GM12878 (cell line): ENCODE measurements around the gene SLC35E2B. TPM values are rescaled to one million over a fixed set of nuclear protein-coding genes. Genes with fewer than 3 reads are reported as not detected.
"Not testable (repeated sequence)": the region's sequence is repeated elsewhere in the genome, so short reads cannot be mapped to it uniquely, and the experiment has no call there.

ENCODE experiments used
- ATAC-seq: fragments of 200-7000 bp; cut with Tn5 transposase; 3 replicates; pipeline ENCODE4 v1.9.1; 2020; ENCODE audit warnings: mild to moderate bottlenecking, moderate library complexity
- BruUV-seq: library from RNA; stranded (reverse); fragments of 400-500 nt; replicated peaks from 2 replicates; lab custom pipeline; 2021; lab: Mats Ljungman, UMichigan
- CTCF ChIA-PET: fragments of 300-600 bp; sonication (Branson Sonifier 250); formaldehyde crosslinking; extraction: SDS; loops from one replicate; lab custom pipeline; 2021; ENCODE audit warnings: inconsistent platforms; lab: Yijun Ruan, JAX
- POLR2A ChIA-PET: fragments of 350-600 bp; formaldehyde crosslinking; extraction: SDS; loops from one replicate; lab custom pipeline; 2021; ENCODE audit warnings: inconsistent platforms; lab: Charles Lee
- RAD21 ChIA-PET: fragments of 300-600 bp; sonication (Branson Sonifier 250); formaldehyde crosslinking; loops from one replicate; lab custom pipeline; 2023; ENCODE audit warnings: antibody characterized with exemption; ENCODE audit not compliant: unreplicated experiment; lab: Charles Lee
- SMC1A ChIA-PET: fragments of 300-600 bp; sonication (Branson Sonifier 250); formaldehyde crosslinking; loops from one replicate; lab custom pipeline; 2023; ENCODE audit not compliant: unreplicated experiment, uncharacterized antibody; lab: Charles Lee
- DNase-seq: peaks from one replicate; pipeline ENCODE4 v3.0.0-alpha.2; 2011; ENCODE audit warnings: low read depth, low spot score
- FAIRE-seq: peaks from 3 replicates; lab custom pipeline; 2011; peaks lifted over from hg19 to GRCh38; lab: Jason Lieb, UNC
- H2AFZ ChIP-seq: 2 replicates; pipeline ENCODE4 v1.6.0; 2011; ENCODE audit warnings: low read depth, low read length, control low read depth; ENCODE audit not compliant: control insufficient read depth
- H3K27ac ChIP-seq: 2 replicates; pipeline ENCODE4 v1.5.1; 2011; ENCODE audit warnings: control low read depth; ENCODE audit not compliant: control insufficient read depth, insufficient read depth
- H3K27me3 ChIP-seq, 2 experiments: replicated peaks in 1 of 2; 2 replicates each; pipeline versions ENCODE4 v1.6.0 to v1.6.1; 2011; ENCODE audit warnings: low read length in 1 of 2; ENCODE audit not compliant: control insufficient read depth in 2 of 2, insufficient read depth in 2 of 2
- H3K36me3 ChIP-seq, 2 experiments: 2 replicates each; pipeline ENCODE4 v1.5.1; 2011; ENCODE audit warnings: low read length in 1 of 2; ENCODE audit not compliant: control insufficient read depth in 2 of 2, insufficient read depth in 2 of 2
- H3K4me1 ChIP-seq: 2 replicates; pipeline ENCODE4 v1.6.1; 2011; ENCODE audit warnings: mild to moderate bottlenecking, low read length, moderate library complexity, mixed read lengths; ENCODE audit not compliant: control insufficient read depth, insufficient read depth
- H3K4me2 ChIP-seq: 2 replicates; pipeline ENCODE4 v1.6.0; 2011; ENCODE audit warnings: control low read depth; ENCODE audit not compliant: control insufficient read depth, insufficient read depth
- H3K4me3 ChIP-seq: fragments of 200-600 bp; sonication (generic); 2 replicates; pipeline ENCODE4 v1.5.1; 2016
- H3K79me2 ChIP-seq: 2 replicates; pipeline ENCODE4 v1.6.0; 2011; ENCODE audit warnings: low read length; ENCODE audit not compliant: control insufficient read depth, insufficient read depth
- H3K9ac ChIP-seq: 2 replicates; pipeline ENCODE4 v1.8.0; 2011; ENCODE audit warnings: low read length, control low read depth, mixed read lengths; ENCODE audit not compliant: control insufficient read depth, insufficient read depth
- H3K9me3 ChIP-seq: replicated peaks from 3 replicates; pipeline ENCODE4 v1.5.1; 2011; ENCODE audit warnings: mild to moderate bottlenecking, low read length; ENCODE audit not compliant: control insufficient read depth, insufficient read depth
- H4K20me1 ChIP-seq: 2 replicates; pipeline ENCODE4 v1.6.0; 2011; ENCODE audit not compliant: control insufficient read depth, insufficient read depth
- WGBS: methylation state at CpG from one replicate; pipeline ENCODE4 v1.1.6; 2016; ENCODE audit warnings: low lambda C conversion rate; ENCODE audit not compliant: insufficient replicate concordance, insufficient coverage; ENCODE audit errors: missing lambda C conversion rate; 5-methylcytosine and 5-hydroxymethylcytosine counted together
- in situ Hi-C: fragments of 300-500 bp; cut with MboI; formaldehyde crosslinking; loops from 9 replicates; pipeline ENCODE4 v1.14.3; 2018; ENCODE audit warnings: mixed read lengths
- intact Hi-C: fragments of 100-400 bp; cut with micrococcal nuclease; formaldehyde crosslinking; loops from one replicate; pipeline ENCODE4 v1.14.2; 2022; ENCODE audit not compliant: unreplicated experiment
- polyA plus RNA-seq, 11 experiments: library from polyadenylated mRNA; depleted of rRNA in 4 of 11; unstranded in 6 of 11; stranded (reverse) in 5 of 11; fragments of >200 nt; fragmentation: Nextera tagmentation in 4 of 11; fragmentation: Illumina TruSeq in 1 of 11; extraction: Ambion mirVana in 4 of 11; extraction: Trizol in 1 of 11; gene quantifications; 1 replicate in 1 of 11; 2 replicates in 10 of 11; pipeline versions ENCODE4 v1.2.1 to v1.2.3, GENCODE V29; 2011 to 2016; ENCODE audit warnings: inconsistent platforms in 2 of 11, missing spikeins in 2 of 11, low read depth in 1 of 11
- total RNA-seq, 4 experiments: library from RNA; depleted of rRNA in 3 of 4; stranded (reverse); fragments of >200 nt in 3 of 4; fragmentation: Illumina TruSeq in 1 of 4; extraction: Trizol in 1 of 4; gene quantifications; 2 replicates each; pipeline versions ENCODE4 v1.2.1 to v1.2.3, GENCODE V29; 2013 to 2021

SLC35E2B gene
- total and polyA plus RNA-seq, 10 of the 15 experiments (the other 5 are each of a cell fraction or from before 2014, with no cell fraction given), result 2.6 to 36.7 (median 18.6) TPM

GRCh38 chr1:1707241-1707640, 14.6 kb upstream of the SLC35E2B start:
- H2AFZ ChIP-seq, H3K4me3 ChIP-seq, H3K27me3 ChIP-seq, H3K36me3 ChIP-seq, SMC1A ChIA-PET, intact Hi-C loops, POLR2A ChIA-PET, H3K4me2 ChIP-seq, in situ Hi-C loops, RAD21 ChIA-PET, H3K9me3 ChIP-seq, H4K20me1 ChIP-seq, H3K9ac ChIP-seq, FAIRE-seq, BruUV-seq, CTCF ChIA-PET, DNase-seq, H3K79me2 ChIP-seq, H3K27ac ChIP-seq, ATAC-seq, H3K4me1 ChIP-seq: not testable (repeated sequence)
- 100% methylated on average over 7 of the region's 23 CpGs for WGBS

- H3K36me3 ChIP-seq, H3K27ac ChIP-seq, ATAC-seq, RAD21 ChIA-PET, intact Hi-C loops, H3K4me1 ChIP-seq, H3K79me2 ChIP-seq, H3K9me3 ChIP-seq, SMC1A ChIA-PET, DNase-seq, FAIRE-seq, H4K20me1 ChIP-seq, H3K4me2 ChIP-seq, BruUV-seq, H3K9ac ChIP-seq, POLR2A ChIA-PET, CTCF ChIA-PET, in situ Hi-C loops, H3K27me3 ChIP-seq, H3K4me3 ChIP-seq, H2AFZ ChIP-seq: not testable (repeated sequence)
- no CpG with 5 or more reads among the region's 10 CpGs for WGBS
Measured at GRCh38 chr1:1705623-1706022, 13.0 kb upstream of the SLC35E2B start.

- H3K4me1 ChIP-seq, H3K9me3 ChIP-seq, H3K4me2 ChIP-seq, H3K79me2 ChIP-seq, H2AFZ ChIP-seq, H4K20me1 ChIP-seq, FAIRE-seq, POLR2A ChIA-PET, H3K27ac ChIP-seq, BruUV-seq, H3K9ac ChIP-seq, ATAC-seq, H3K27me3 ChIP-seq, DNase-seq, H3K36me3 ChIP-seq, in situ Hi-C loops, CTCF ChIA-PET, SMC1A ChIA-PET, intact Hi-C loops, RAD21 ChIA-PET, H3K4me3 ChIP-seq: not testable (repeated sequence)
- WGBS, result 93% methylated on average over 23 of the region's 27 CpGs
Measured at GRCh38 chr1:1704284-1704957, 11.8 kb upstream of the SLC35E2B start.
